ENCODE data around the gene HERC4.
"Not testable (repeated sequence)": the region's sequence is repeated elsewhere in the genome, so short reads cannot be mapped to it uniquely, and the experiment has no call there.

HERC4 gene

DNA sequence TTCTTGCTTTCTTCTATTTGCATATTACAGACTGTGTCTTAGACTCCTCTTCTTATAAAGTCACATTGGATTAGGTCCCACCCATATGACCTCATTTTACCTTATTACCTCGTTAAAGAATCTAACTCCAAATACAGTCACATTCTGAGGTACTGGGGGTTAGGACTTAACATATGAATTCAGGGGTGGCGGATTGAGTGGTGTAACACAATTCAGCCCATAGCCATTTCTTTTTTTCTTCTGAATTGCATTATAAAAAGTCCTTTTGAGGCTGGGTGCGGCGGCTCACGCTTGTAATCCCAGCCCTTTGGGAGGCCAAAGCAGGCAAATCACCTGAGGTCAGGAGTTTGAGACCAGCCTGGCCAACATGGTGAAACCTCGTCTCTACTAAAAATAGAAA, 6.8 kb upstream of the HERC4 start:
- H3K9me3 ChIP-seq (ENCODE audit: control insufficient read depth, low read length): no peaks in the 10 kb centered on the region
- no peak overlapping the region for H3K4me3 ChIP-seq (ENCODE audit: insufficient read depth, low read depth, low read length, poor library complexity, severe bottlenecking)
- no peak for DNase-seq

DNA sequence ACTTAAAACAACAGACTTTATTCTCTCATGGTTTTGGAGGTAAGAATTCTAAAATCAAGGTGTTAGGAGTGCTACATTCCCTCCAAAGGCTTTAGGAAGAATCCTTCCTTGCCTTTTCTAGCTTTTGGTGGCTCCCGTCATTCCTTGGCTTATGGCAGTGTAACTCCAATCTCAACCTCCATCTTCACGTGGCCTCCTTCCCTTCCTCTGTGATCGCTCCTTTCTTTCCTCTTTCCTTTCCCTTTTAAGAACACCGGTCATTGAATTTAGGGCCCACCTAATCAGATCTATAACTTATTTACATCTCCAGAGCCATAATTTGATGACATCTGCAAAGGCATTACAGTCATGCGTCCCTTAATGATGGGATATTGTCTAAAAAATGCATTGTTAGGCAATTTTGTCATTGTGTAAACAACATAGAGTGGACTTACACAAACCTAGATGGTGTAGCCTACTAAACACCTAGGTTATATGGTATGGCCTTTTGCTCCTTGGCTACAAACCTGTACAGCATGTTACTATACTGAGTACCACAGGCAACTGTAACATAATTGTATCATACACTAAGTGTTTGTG, 5.9 kb upstream of the HERC4 start:
- no peaks in the 10 kb centered on the region for H3K4me1 ChIP-seq (ENCODE audit: control insufficient read depth, insufficient read depth, low read length, poor library complexity, severe bottlenecking)
- DNase-seq: no peak
- no peak overlapping the region for H3K27ac ChIP-seq (ENCODE audit: insufficient read depth, low read length, poor library complexity, severe bottlenecking)
- no peak overlapping the region for H3K4me3 ChIP-seq (ENCODE audit: insufficient read depth, low read depth, low read length, poor library complexity, severe bottlenecking)
- no peaks in the 10 kb centered on the region for H3K36me3 ChIP-seq (ENCODE audit: control insufficient read depth, insufficient read depth, low read length)
- H3K27me3 ChIP-seq (replicated peaks; ENCODE audit: control insufficient read depth, insufficient read depth, low read length, poor library complexity, severe bottlenecking): no peaks in the 10 kb centered on the region
- H3K9me3 ChIP-seq (ENCODE audit: control insufficient read depth, low read length): no peaks in the 10 kb centered on the region

More for the DNA sequence above, 6.8 kb upstream of the HERC4 start:
- Histone ChIP-seq H3K27ac (ENCODE audit: insufficient read depth, low read length, poor library complexity, severe bottlenecking) (no peak overlapping the region), H3K27me3 (replicated peaks; ENCODE audit: control insufficient read depth, insufficient read depth, low read length, poor library complexity, severe bottlenecking) (no peaks in the 10 kb centered on the region), H3K36me3 (ENCODE audit: control insufficient read depth, insufficient read depth, low read length) (no peaks in the 10 kb centered on the region), H3K4me1 (ENCODE audit: control insufficient read depth, insufficient read depth, low read length, poor library complexity, severe bottlenecking) (no peaks in the 10 kb centered on the region)

DNA sequence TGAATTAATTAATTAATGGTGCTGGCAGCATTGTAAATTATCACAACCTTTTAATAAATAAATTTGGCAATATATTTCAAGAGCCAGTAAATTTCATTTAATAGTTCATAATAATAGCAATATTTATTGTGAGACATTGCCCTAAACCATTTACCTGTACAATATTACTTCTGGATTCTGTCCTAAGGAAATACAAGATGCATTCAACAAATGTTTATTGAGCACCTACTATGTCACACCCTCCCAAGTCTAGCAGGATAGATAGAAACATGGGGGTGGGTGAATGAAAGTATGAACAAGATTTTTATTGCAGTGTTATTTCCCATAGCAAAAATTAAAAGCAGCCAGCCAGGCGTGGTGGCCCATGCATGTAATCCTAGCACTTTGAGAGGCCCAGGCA, 4.4 kb upstream of the HERC4 start:
- Histone ChIP-seq H3K36me3 (ENCODE audit: control insufficient read depth, insufficient read depth, low read length) (no peaks in the 10 kb centered on the region), H3K4me1 (ENCODE audit: control insufficient read depth, insufficient read depth, low read length, poor library complexity, severe bottlenecking) (peaks cover 4% of the 10 kb centered on the region), H3K27me3 (replicated peaks; ENCODE audit: control insufficient read depth, insufficient read depth, low read length, poor library complexity, severe bottlenecking) (no peaks in the 10 kb centered on the region), H3K27ac (ENCODE audit: insufficient read depth, low read length, poor library complexity, severe bottlenecking) (no peak overlapping the region), H3K9me3 (ENCODE audit: control insufficient read depth, low read length) (no peaks in the 10 kb centered on the region), H3K4me3 (ENCODE audit: insufficient read depth, low read depth, low read length, poor library complexity, severe bottlenecking) (no peak overlapping the region)
- DNase-seq: no peak

- H3K27me3 ChIP-seq (replicated peaks; ENCODE audit: control insufficient read depth, insufficient read depth, low read length, poor library complexity, severe bottlenecking): no peaks in the 10 kb centered on the region
- DNase-seq: no peak
- H3K27ac ChIP-seq (ENCODE audit: insufficient read depth, low read length, poor library complexity, severe bottlenecking): no peak overlapping the region
- H3K4me3 ChIP-seq (ENCODE audit: insufficient read depth, low read depth, low read length, poor library complexity, severe bottlenecking): no peak overlapping the region
- peaks cover 8% of the 10 kb centered on the region for H3K4me1 ChIP-seq (ENCODE audit: control insufficient read depth, insufficient read depth, low read length, poor library complexity, severe bottlenecking)
- no peaks in the 10 kb centered on the region for H3K9me3 ChIP-seq (ENCODE audit: control insufficient read depth, low read length)
- H3K36me3 ChIP-seq (ENCODE audit: control insufficient read depth, insufficient read depth, low read length): no peaks in the 10 kb centered on the region
Observed at GRCh38 chr10:68077026-68077425, 1.9 kb upstream of the HERC4 start.

- DNase-seq; H3K27ac ChIP-seq (ENCODE audit: insufficient read depth, low read length, poor library complexity, severe bottlenecking); H3K4me1 ChIP-seq (ENCODE audit: control insufficient read depth, insufficient read depth, low read length, poor library complexity, severe bottlenecking): not testable (repeated sequence)
Observed at GRCh38 chr10:68076081-68076480, 998 bp upstream of the HERC4 start.

DNA sequence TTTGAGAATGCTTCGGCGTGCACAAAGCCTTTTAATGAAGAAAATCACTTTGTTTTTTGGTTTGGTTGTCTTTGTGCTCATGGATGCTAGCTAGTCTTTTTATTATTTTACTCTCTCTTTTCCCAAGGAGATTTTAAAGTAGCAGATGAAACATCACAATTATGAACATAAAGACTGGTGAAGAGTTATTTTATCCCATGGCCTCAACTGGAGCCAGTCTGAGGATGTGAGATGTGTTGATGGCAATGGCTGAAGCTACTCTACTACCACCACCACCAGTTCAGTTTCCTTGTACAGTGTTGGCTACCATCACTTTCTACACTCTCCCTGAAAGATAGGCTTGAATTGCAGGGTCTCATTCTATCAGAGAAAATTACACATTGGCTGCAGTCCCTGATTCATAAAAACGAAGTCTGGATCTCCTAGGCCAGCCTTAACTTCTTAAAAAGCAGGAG, 494 bp upstream of the HERC4 start:
- no peak for DNase-seq
- H3K27ac ChIP-seq (ENCODE audit: insufficient read depth, low read length, poor library complexity, severe bottlenecking): peak overlapping the region; percentile 56
- no peaks in the 10 kb centered on the region for H3K9me3 ChIP-seq (ENCODE audit: control insufficient read depth, low read length)
- H3K36me3 ChIP-seq (ENCODE audit: control insufficient read depth, insufficient read depth, low read length): no peaks in the 10 kb centered on the region
- peak overlapping the region; percentile 97 for H3K4me3 ChIP-seq (ENCODE audit: insufficient read depth, low read depth, low read length, poor library complexity, severe bottlenecking)
- H3K27me3 ChIP-seq (replicated peaks; ENCODE audit: control insufficient read depth, insufficient read depth, low read length, poor library complexity, severe bottlenecking): no peaks in the 10 kb centered on the region
- H3K4me1 ChIP-seq (ENCODE audit: control insufficient read depth, insufficient read depth, low read length, poor library complexity, severe bottlenecking): peaks cover 8% of the 10 kb centered on the region

More at GRCh38 chr10:68076081-68076480, 998 bp upstream of the HERC4 start:
- not testable (repeated sequence) for H3K9me3 ChIP-seq (ENCODE audit: control insufficient read depth, low read length); H3K27me3 ChIP-seq (replicated peaks; ENCODE audit: control insufficient read depth, insufficient read depth, low read length, poor library complexity, severe bottlenecking); H3K36me3 ChIP-seq (ENCODE audit: control insufficient read depth, insufficient read depth, low read length); H3K4me3 ChIP-seq (ENCODE audit: insufficient read depth, low read depth, low read length, poor library complexity, severe bottlenecking)

- Histone ChIP-seq H3K27ac (ENCODE audit: insufficient read depth, low read length, poor library complexity, severe bottlenecking) (peak overlapping the region; percentile 98), H3K36me3 (ENCODE audit: control insufficient read depth, insufficient read depth, low read length) (peaks cover 5% of the 10 kb centered on the region), H3K9me3 (ENCODE audit: control insufficient read depth, low read length) (no peaks in the 10 kb centered on the region), H3K27me3 (replicated peaks; ENCODE audit: control insufficient read depth, insufficient read depth, low read length, poor library complexity, severe bottlenecking) (no peaks in the 10 kb centered on the region), H3K4me3 (ENCODE audit: insufficient read depth, low read depth, low read length, poor library complexity, severe bottlenecking) (peak overlapping the region; percentile 97), H3K4me1 (ENCODE audit: control insufficient read depth, insufficient read depth, low read length, poor library complexity, severe bottlenecking) (peaks cover 8% of the 10 kb centered on the region)
- no peak for DNase-seq
Observed at GRCh38 chr10:68074031-68074774, 880 bp downstream of the HERC4 start.

DNA sequence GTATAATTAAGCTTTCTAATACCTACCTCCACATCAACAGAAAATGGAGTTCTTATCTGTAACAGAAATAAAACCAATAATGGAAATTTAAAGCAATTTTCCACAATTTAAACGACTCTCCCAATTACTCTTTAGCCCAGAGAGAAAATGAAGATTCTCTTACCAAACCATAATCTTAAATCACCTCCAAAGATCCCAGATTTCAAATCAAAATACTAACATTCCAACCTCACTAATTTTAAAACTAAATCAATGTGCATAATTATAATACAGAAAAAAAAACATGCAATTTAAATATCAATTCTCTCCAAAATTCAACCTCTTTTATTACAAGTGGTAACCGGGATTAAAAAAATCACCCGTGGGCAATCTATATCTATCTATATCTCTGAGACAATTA, 1.5 kb downstream of the HERC4 start:
- Histone ChIP-seq H3K27ac (ENCODE audit: insufficient read depth, low read length, poor library complexity, severe bottlenecking) (no peak overlapping the region), H3K27me3 (replicated peaks; ENCODE audit: control insufficient read depth, insufficient read depth, low read length, poor library complexity, severe bottlenecking) (no peaks in the 10 kb centered on the region), H3K36me3 (ENCODE audit: control insufficient read depth, insufficient read depth, low read length) (peaks cover 5% of the 10 kb centered on the region), H3K4me1 (ENCODE audit: control insufficient read depth, insufficient read depth, low read length, poor library complexity, severe bottlenecking) (peaks cover 8% of the 10 kb centered on the region), H3K9me3 (ENCODE audit: control insufficient read depth, low read length) (no peaks in the 10 kb centered on the region), H3K4me3 (ENCODE audit: insufficient read depth, low read depth, low read length, poor library complexity, severe bottlenecking) (peak overlapping the region; percentile 97)
- DNase-seq: no peak

GRCh38 chr10:68067508-68067907, 7.6 kb downstream of the HERC4 start:
- Histone ChIP-seq H3K9me3 (ENCODE audit: control insufficient read depth, low read length) (no peaks in the 10 kb centered on the region), H3K4me3 (ENCODE audit: insufficient read depth, low read depth, low read length, poor library complexity, severe bottlenecking) (no peak overlapping the region), H3K27ac (ENCODE audit: insufficient read depth, low read length, poor library complexity, severe bottlenecking) (no peak overlapping the region), H3K4me1 (ENCODE audit: control insufficient read depth, insufficient read depth, low read length, poor library complexity, severe bottlenecking) (no peaks in the 10 kb centered on the region), H3K27me3 (replicated peaks; ENCODE audit: control insufficient read depth, insufficient read depth, low read length, poor library complexity, severe bottlenecking) (no peaks in the 10 kb centered on the region), H3K36me3 (ENCODE audit: control insufficient read depth, insufficient read depth, low read length) (peaks cover 5% of the 10 kb centered on the region)
- no peak for DNase-seq

DNA sequence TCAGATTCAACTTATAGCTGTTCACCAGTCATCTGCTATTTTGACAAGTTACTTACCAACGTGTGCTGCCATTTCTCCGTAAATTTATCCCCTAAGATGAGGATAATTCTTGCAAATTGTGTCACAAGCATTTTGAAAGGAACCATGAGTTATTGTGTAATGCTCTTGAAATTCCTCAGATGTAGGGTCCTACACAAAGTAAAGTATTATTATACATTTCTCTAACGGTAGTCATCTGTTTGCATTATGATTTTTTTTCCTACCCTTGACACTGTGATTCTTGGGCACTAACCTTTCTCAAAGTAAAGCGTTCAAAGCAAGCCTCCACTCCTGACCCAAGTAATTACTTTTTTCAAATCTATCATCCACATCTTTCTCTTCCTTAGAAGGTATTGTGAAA, 8.1 kb downstream of the HERC4 start:
- H3K36me3 ChIP-seq (ENCODE audit: control insufficient read depth, insufficient read depth, low read length): peaks cover 5% of the 10 kb centered on the region
- no peaks in the 10 kb centered on the region for H3K9me3 ChIP-seq (ENCODE audit: control insufficient read depth, low read length)
- DNase-seq: no peak
- no peak overlapping the region for H3K27ac ChIP-seq (ENCODE audit: insufficient read depth, low read length, poor library complexity, severe bottlenecking)
- no peak overlapping the region for H3K4me3 ChIP-seq (ENCODE audit: insufficient read depth, low read depth, low read length, poor library complexity, severe bottlenecking)
- H3K4me1 ChIP-seq (ENCODE audit: control insufficient read depth, insufficient read depth, low read length, poor library complexity, severe bottlenecking): no peaks in the 10 kb centered on the region
- H3K27me3 ChIP-seq (replicated peaks; ENCODE audit: control insufficient read depth, insufficient read depth, low read length, poor library complexity, severe bottlenecking): no peaks in the 10 kb centered on the region
